Fibroblast of mammary gland (primary cell): Measurements from ENCODE around the gene GTF2IRD1.

Experiments used
- DNase-seq: peaks from one replicate; pipeline ENCODE4 v3.0.0-alpha.2; 2010; ENCODE audit warnings: low read depth
- H3K4me3 ChIP-seq: 2 replicates; pipeline ENCODE4 v1.5.1; 2011; ENCODE audit warnings: low read depth, mild to moderate bottlenecking, low read length, moderate library complexity; ENCODE audit not compliant: control insufficient read depth
- TF ChIP-seq, protein P1 (sequence below): conservative IDR thresholded peaks from 2 replicates; pipeline ENCODE4 v1.5.1; 2011; ENCODE audit warnings: low read depth, low read length, inconsistent platforms; ENCODE audit not compliant: control insufficient read depth, insufficient read depth

GTF2IRD1 gene

GRCh38 chr7:74449809-74450397 is 3.8 kb upstream of the GTF2IRD1 start:
- TF ChIP-seq, protein P1, sequence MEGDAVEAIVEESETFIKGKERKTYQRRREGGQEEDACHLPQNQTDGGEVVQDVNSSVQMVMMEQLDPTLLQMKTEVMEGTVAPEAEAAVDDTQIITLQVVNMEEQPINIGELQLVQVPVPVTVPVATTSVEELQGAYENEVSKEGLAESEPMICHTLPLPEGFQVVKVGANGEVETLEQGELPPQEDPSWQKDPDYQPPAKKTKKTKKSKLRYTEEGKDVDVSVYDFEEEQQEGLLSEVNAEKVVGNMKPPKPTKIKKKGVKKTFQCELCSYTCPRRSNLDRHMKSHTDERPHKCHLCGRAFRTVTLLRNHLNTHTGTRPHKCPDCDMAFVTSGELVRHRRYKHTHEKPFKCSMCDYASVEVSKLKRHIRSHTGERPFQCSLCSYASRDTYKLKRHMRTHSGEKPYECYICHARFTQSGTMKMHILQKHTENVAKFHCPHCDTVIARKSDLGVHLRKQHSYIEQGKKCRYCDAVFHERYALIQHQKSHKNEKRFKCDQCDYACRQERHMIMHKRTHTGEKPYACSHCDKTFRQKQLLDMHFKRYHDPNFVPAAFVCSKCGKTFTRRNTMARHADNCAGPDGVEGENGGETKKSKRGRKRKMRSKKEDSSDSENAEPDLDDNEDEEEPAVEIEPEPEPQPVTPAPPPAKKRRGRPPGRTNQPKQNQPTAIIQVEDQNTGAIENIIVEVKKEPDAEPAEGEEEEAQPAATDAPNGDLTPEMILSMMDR: peak; percentile 80
- H3K4me3 ChIP-seq: no peak overlapping the region
- DNase-seq: peak; percentile 63

DNA sequence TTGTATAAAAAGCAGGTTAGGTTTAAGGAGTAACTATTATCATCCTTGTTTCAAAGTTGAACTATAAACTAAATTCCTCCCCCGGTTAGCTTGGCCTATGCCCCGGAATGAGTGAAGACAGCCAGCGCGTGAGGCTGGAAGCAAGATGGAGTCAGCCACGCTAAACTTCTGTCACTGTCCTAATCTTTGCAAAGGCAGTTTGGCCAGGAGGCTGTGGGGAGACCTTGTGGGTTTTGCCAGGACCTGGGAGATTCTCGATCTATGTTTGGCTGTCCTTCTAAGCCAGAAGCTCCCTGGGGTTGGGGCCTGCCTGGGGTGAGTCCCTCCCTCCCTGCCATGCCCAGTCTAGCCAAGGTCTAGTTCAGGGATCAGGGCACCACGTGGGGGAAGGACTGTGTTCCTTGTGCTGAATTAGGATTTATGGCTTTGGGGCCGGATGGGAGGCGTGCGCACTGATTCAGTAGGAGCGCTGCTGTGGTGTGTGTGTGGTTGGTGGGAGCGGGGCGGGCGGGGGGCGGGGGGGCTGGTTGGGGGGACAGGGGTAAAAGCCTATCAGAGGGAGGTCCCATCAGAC is 871 bp upstream of the GTF2IRD1 start:
- TF ChIP-seq, protein P1: no peak
- peak; percentile 88 for DNase-seq
- H3K4me3 ChIP-seq: peak overlapping the region; percentile 64

- peak overlapping the region; percentile 64 for H3K4me3 ChIP-seq
- no peak for DNase-seq
Measured at GRCh38 chr7:74454021-74454924, 567 bp downstream of the GTF2IRD1 start.

GRCh38 chr7:74454925-74455288 is 1.2 kb downstream of the GTF2IRD1 start:
- TF ChIP-seq, protein P1: no peak
- DNase-seq: no peak
- H3K4me3 ChIP-seq: peak overlapping the region; percentile 64

More at GRCh38 chr7:74454021-74454924, 567 bp downstream of the GTF2IRD1 start:
- TF ChIP-seq, protein P1: no peak

GRCh38 chr7:74455291-74455804 is 1.6 kb downstream of the GTF2IRD1 start:
- DNase-seq: no peak
- TF ChIP-seq, protein P1: no peak
- no peak overlapping the region for H3K4me3 ChIP-seq

GRCh38 chr7:74455928-74456327 is 2.2 kb downstream of the GTF2IRD1 start:
- TF ChIP-seq, protein P1: no peak
- H3K4me3 ChIP-seq: no peak overlapping the region
- DNase-seq: peak; percentile 37
